MM.1S (cell line): Measurements from ENCODE around the gene RMDN3.

ENCODE experiments used
- DNase-seq: peaks from one replicate; pipeline ENCODE4 v3.0.0-alpha.2; 2015
- H2AFZ ChIP-seq: fragments of 300-600 bp; sonication (generic); 2 replicates; pipeline ENCODE4 v1.6.0; 2016; ENCODE audit warnings: antibody characterized with exemption, low read length
- H3F3A ChIP-seq: fragments of 300-600 bp; sonication (generic); 2 replicates; pipeline ENCODE4 v1.6.1; 2016; ENCODE audit warnings: mild to moderate bottlenecking, antibody characterized with exemption, low read length, moderate library complexity, mixed read lengths; ENCODE audit not compliant: insufficient read depth
- H3K27ac ChIP-seq: fragments of 300-600 bp; sonication (generic); 2 replicates; pipeline ENCODE4 v1.5.1; 2016; ENCODE audit warnings: mild to moderate bottlenecking, low read length
- H3K27me3 ChIP-seq: fragments of 300-600 bp; sonication (generic); replicated peaks from 2 replicates; pipeline ENCODE4 v1.6.0; 2016; ENCODE audit warnings: low read length; ENCODE audit not compliant: insufficient read depth
- H3K36me3 ChIP-seq: fragments of 300-600 bp; sonication (generic); replicated peaks from 2 replicates; pipeline ENCODE4 v1.6.1; 2016; ENCODE audit warnings: mild to moderate bottlenecking, low read length, mixed read lengths; ENCODE audit not compliant: insufficient read depth
- H3K4me1 ChIP-seq: fragments of 300-600 bp; sonication (generic); 2 replicates; pipeline ENCODE4 v1.6.1; 2016; ENCODE audit warnings: low read length, mixed read lengths
- H3K4me2 ChIP-seq: fragments of 300-600 bp; sonication (generic); 2 replicates; pipeline ENCODE4 v1.6.0; 2016; ENCODE audit warnings: low read depth, low read length
- H3K4me3 ChIP-seq: fragments of 300-600 bp; sonication (generic); 2 replicates; pipeline ENCODE4 v1.5.1; 2016; ENCODE audit warnings: low read length, mixed read lengths
- H3K79me2 ChIP-seq: fragments of 300-600 bp; sonication (generic); 2 replicates; pipeline ENCODE4 v1.6.1; 2016; ENCODE audit warnings: mixed run types, low read length, mixed read lengths
- H3K9ac ChIP-seq: fragments of 300-600 bp; sonication (generic); 2 replicates; pipeline ENCODE4 v1.6.1; 2016; ENCODE audit warnings: low read length, mixed read lengths
- H3K9me2 ChIP-seq: fragments of 300-600 bp; sonication (generic); replicated peaks from 2 replicates; pipeline ENCODE4 v1.6.1; 2016; ENCODE audit warnings: mild to moderate bottlenecking, low read length, mixed read lengths; ENCODE audit not compliant: insufficient read depth
- H3K9me3 ChIP-seq: fragments of 300-600 bp; sonication (generic); replicated peaks from 2 replicates; pipeline ENCODE4 v1.6.1; 2016; ENCODE audit warnings: mild to moderate bottlenecking, low read length, mixed read lengths; ENCODE audit not compliant: insufficient read depth
- H4K20me1 ChIP-seq: fragments of 300-600 bp; sonication (generic); 2 replicates; pipeline ENCODE4 v1.6.1; 2016; ENCODE audit warnings: mild to moderate bottlenecking, low read length, moderate library complexity, mixed read lengths; ENCODE audit not compliant: insufficient read depth
- EZH2 ChIP-seq: fragments of 300-600 bp; sonication (generic); optimal IDR thresholded peaks from 2 replicates; pipeline ENCODE3; 2017; ENCODE audit warnings: low read depth, mild to moderate bottlenecking, antibody characterized with exemption, low read length, mixed read lengths
- EZH2phosphoT487 ChIP-seq: fragments of 300-600 bp; sonication (generic); IDR thresholded peaks from 2 replicates; pipeline ENCODE4 v1.6.1; 2018; ENCODE audit warnings: antibody characterized with exemption, low read length
- TF ChIP-seq, protein P1 (sequence below): fragments of 300-600 bp; sonication (generic); IDR thresholded peaks from 2 replicates; pipeline ENCODE4 v1.5.1; 2016; ENCODE audit warnings: antibody characterized with exemption, low read length, mixed read lengths

RMDN3 gene

DNA sequence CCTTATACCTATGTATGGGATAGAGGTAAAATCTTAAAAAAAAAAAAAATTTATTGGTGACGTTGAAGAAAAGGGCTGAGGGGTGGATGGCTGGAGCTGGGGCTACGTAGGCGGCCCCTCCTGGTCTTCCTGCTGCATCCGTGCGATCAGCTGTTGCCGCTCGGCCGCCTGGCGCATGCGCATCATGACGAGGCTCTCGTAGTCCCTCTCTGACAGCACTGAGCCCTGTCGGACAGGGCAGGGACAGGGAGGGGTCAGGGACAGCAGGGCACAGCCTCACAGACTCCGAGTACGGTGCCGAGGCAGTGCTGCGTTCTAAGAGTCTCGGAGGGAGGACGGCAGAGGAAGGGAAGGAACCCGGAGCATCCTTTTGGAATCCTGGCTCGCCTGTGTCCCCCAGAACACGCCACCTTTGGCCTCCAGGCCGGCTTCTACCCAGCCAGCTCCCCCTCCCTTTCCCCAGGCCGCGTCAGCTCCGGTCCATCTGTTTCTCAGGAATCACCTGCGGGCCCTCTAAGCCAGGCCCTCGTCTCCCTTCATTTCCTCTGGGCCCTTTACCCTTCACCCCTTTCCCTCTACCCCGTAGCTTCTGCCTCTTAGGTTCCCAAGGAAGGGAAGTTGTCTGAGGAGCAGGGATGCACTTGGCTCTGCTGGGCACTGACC is 12.9 kb upstream of the RMDN3 start:
- Histone ChIP-seq H3K27ac (no peak overlapping the region), H3K4me2 (no peak overlapping the region), H3K9me3 (no peaks in the 10 kb centered on the region), H3K4me3 (no peak overlapping the region), H3K79me2 (no peaks in the 10 kb centered on the region), H2AFZ (no peak overlapping the region), H4K20me1 (no peaks in the 10 kb centered on the region), H3K9ac (no peak overlapping the region), H3K36me3 (no peaks in the 10 kb centered on the region), H3K9me2 (no peaks in the 10 kb centered on the region), H3F3A (peaks cover 19% of the 10 kb centered on the region), H3K27me3 (no peaks in the 10 kb centered on the region), H3K4me1 (peaks cover 22% of the 10 kb centered on the region)
- DNase-seq, result no peak
- no peak for TF ChIP-seq EZH2
- TF ChIP-seq, protein P1, sequence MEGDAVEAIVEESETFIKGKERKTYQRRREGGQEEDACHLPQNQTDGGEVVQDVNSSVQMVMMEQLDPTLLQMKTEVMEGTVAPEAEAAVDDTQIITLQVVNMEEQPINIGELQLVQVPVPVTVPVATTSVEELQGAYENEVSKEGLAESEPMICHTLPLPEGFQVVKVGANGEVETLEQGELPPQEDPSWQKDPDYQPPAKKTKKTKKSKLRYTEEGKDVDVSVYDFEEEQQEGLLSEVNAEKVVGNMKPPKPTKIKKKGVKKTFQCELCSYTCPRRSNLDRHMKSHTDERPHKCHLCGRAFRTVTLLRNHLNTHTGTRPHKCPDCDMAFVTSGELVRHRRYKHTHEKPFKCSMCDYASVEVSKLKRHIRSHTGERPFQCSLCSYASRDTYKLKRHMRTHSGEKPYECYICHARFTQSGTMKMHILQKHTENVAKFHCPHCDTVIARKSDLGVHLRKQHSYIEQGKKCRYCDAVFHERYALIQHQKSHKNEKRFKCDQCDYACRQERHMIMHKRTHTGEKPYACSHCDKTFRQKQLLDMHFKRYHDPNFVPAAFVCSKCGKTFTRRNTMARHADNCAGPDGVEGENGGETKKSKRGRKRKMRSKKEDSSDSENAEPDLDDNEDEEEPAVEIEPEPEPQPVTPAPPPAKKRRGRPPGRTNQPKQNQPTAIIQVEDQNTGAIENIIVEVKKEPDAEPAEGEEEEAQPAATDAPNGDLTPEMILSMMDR, result no peak
- no peak for TF ChIP-seq EZH2phosphoT487

DNA sequence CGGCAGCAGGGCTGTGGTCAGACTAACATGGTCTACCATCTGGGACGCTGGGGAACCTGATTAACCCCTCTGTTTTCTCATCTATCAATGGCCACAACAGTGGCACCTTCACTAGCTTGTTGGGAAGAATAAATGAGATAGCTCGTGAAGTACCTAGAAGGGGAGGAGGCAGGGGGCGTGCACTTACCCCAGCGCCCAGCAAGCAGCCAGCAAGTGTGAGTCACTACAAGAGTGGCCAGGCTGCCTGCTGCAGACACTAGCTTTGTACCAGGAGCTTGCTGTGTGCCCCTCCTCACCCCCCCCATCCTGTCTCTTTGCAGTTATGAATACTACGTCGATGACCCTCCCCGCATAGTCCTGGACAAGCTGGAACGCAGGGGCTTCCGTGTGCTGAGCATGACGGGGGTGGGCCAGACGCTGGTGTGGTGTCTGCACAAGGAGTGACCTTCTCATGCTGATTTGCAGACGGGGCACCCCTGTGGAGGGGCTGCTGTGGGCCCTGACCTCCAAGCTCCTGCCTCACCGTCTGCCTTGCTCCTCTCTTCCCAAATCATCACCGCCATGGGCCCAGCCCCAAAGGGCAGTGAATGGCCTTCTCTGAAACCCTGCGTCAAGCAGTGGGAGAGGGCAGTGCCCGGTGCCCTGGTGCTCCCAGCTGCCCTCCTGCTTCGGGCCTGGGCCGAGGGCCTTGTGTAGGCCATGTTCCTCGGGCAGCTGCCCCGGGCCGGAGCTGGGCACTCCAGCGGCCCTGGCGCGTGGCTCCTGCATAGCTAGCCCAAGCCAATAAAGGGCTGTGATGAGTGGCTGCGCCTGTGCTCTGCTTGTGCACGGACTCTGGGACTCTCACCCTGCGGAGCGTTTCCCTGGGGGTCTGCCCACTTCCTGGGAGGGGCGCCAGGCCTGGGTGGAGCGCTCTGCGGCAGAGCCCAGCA is 12.1 kb upstream of the RMDN3 start:
- Histone ChIP-seq H3K9ac (no peak overlapping the region), H3K9me3 (no peaks in the 10 kb centered on the region), H3K27ac (no peak overlapping the region), H2AFZ (no peak overlapping the region), H3K4me3 (no peak overlapping the region), H3K4me2 (no peak overlapping the region), H3K36me3 (no peaks in the 10 kb centered on the region), H4K20me1 (no peaks in the 10 kb centered on the region), H3F3A (peaks cover 19% of the 10 kb centered on the region), H3K4me1 (peaks cover 22% of the 10 kb centered on the region), H3K27me3 (no peaks in the 10 kb centered on the region), H3K79me2 (no peaks in the 10 kb centered on the region), H3K9me2 (no peaks in the 10 kb centered on the region)
- no peak for DNase-seq
- TF ChIP-seq, protein P1, result no peak
- TF ChIP-seq EZH2phosphoT487 (no peak), EZH2 (no peak)

DNA sequence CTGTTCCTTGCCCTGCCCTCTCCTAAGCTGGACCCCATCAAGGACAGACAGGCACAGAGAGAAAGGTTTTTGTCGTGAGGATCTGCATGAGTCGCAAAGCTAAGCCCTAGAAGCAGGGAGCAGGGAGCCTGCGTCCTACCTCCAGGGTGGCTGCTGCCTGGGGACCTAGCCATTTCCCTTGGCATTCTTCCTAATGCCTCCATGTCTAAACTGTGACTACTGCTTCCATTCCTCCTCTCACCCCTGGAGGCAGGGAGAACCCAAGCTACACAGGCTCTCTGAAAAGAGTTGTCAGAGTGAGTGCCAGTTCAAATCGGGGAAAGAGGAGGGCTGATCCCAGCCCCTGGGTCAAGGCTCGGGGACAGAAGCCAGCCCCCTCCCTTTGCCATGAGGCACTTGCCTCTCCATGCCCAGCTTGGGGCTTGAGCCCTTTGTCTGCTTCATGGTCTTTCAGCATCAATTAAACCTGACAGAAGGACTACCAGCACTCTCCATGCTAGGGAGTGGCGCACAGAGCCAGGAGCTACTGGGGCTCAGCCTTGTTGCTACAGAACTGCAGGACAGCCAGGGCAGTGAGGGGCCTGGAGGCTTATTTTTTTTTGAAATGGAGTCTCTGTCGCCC is 11.3 kb upstream of the RMDN3 start:
- no peak overlapping the region for H2AFZ ChIP-seq
- H3K4me3 ChIP-seq, result no peak overlapping the region
- no peak overlapping the region for H3K27ac ChIP-seq
- H3K4me1 ChIP-seq, result peaks cover 22% of the 10 kb centered on the region
- H3K27me3 ChIP-seq, result no peaks in the 10 kb centered on the region
- no peak overlapping the region for H3K9ac ChIP-seq
- no peak for DNase-seq
- no peaks in the 10 kb centered on the region for H3K36me3 ChIP-seq
- H3K9me3 ChIP-seq, result no peaks in the 10 kb centered on the region
- TF ChIP-seq EZH2phosphoT487 (no peak), EZH2 (no peak)
- TF ChIP-seq, protein P1, result no peak
- no peaks in the 10 kb centered on the region for H3K9me2 ChIP-seq
- H4K20me1 ChIP-seq, result no peaks in the 10 kb centered on the region
- peaks cover 19% of the 10 kb centered on the region for H3F3A ChIP-seq
- H3K79me2 ChIP-seq, result no peaks in the 10 kb centered on the region
- H3K4me2 ChIP-seq, result no peak overlapping the region
